NT2/D1 (cell line): ENCODE data around the gene HSPD1.

Source experiments
- SUZ12 ChIP-seq: IDR thresholded peaks from 2 replicates; pipeline ENCODE4 v1.6.1; 2011; ENCODE audit not compliant: insufficient read length, insufficient read depth; ENCODE audit errors: extremely low read depth
- YY1 ChIP-seq: IDR thresholded peaks from 2 replicates; pipeline ENCODE4 v1.6.1; 2011; ENCODE audit not compliant: insufficient read length, insufficient read depth
- ZNF274 ChIP-seq: IDR thresholded peaks from 2 replicates; pipeline ENCODE4 v1.6.1; 2011; ENCODE audit warnings: mild to moderate bottlenecking, low read depth, low read length

- TF ChIP-seq ZNF274 (no peak), YY1 (no peak), SUZ12 (no peak)
These were observed 12.3 kb downstream of the HSPD1 start for GRCh38 chr2:197487385-197487784.
